Measurements from ENCODE around the gene RAD51B. TPM values are rescaled to one million over a fixed set of nuclear protein-coding genes. Genes with fewer than 3 reads are reported as not detected.

The RAD51B gene
- total RNA-seq, 1 donor from 2014 or later, result 38.6 TPM

- H3K27me3 ChIP-seq (ENCODE audit: control insufficient read depth in 3 of 3, insufficient read depth in 3 of 3, low read length in 3 of 3), result no peaks in the 10 kb centered on the region
- H3K4me3 ChIP-seq (ENCODE audit: low read length in 3 of 3), result no peak overlapping the region
- peak overlapping the region; percentile 52 for H3K27ac ChIP-seq (ENCODE audit: low read depth, low read length)
- H3K9me3 ChIP-seq (ENCODE audit: control insufficient read depth in 3 of 3, low read length in 3 of 3), result no peaks in the 10 kb centered on the region
- H3K9ac ChIP-seq (ENCODE audit: low read depth in 1 of 3, low read length in 3 of 3), result no peak overlapping the region
- peaks cover 30 to 32% (median 31%) of the 10 kb centered on the region in 3 donors for H3K4me1 ChIP-seq (ENCODE audit: control insufficient read depth in 3 of 3, insufficient read depth in 3 of 3, low read length in 3 of 3)
- no peaks in the 10 kb centered on the region for H3K36me3 ChIP-seq (ENCODE audit: control insufficient read depth in 3 of 3, insufficient read depth in 3 of 3, low read length in 3 of 3)
These were observed 690.9 kb downstream of the RAD51B start for GRCh38 chr14:68510201-68511128.

- no peaks in the 10 kb centered on the region for H3K9me3 ChIP-seq (ENCODE audit: control insufficient read depth in 3 of 3, low read length in 3 of 3)
- no peak overlapping the region for H3K9ac ChIP-seq (ENCODE audit: low read depth in 1 of 3, low read length in 3 of 3)
- no peaks in the 10 kb centered on the region for H3K27me3 ChIP-seq (ENCODE audit: control insufficient read depth in 3 of 3, insufficient read depth in 3 of 3, low read length in 3 of 3)
- peak overlapping the region; percentile 52 for H3K27ac ChIP-seq (ENCODE audit: low read depth, low read length)
- peaks cover 24 to 28% (median 25%) of the 10 kb centered on the region in 3 donors for H3K4me1 ChIP-seq (ENCODE audit: control insufficient read depth in 3 of 3, insufficient read depth in 3 of 3, low read length in 3 of 3)
- H3K4me3 ChIP-seq (ENCODE audit: low read length in 3 of 3), result no peak overlapping the region
- H3K36me3 ChIP-seq (ENCODE audit: control insufficient read depth in 3 of 3, insufficient read depth in 3 of 3, low read length in 3 of 3), result no peaks in the 10 kb centered on the region
These were observed 691.8 kb downstream of the RAD51B start for GRCh38 chr14:68511129-68512047.

GRCh38 chr14:68512088-68512487 is 692.5 kb downstream of the RAD51B start:
- Histone ChIP-seq H3K9ac (ENCODE audit: low read depth in 1 of 3, low read length in 3 of 3) (no peak overlapping the region), H3K4me3 (ENCODE audit: low read length in 3 of 3) (no peak overlapping the region), H3K4me1 (ENCODE audit: control insufficient read depth in 3 of 3, insufficient read depth in 3 of 3, low read length in 3 of 3) (peaks cover 20 to 26% (median 22%) of the 10 kb centered on the region in 3 donors), H3K27me3 (ENCODE audit: control insufficient read depth in 3 of 3, insufficient read depth in 3 of 3, low read length in 3 of 3) (no peaks in the 10 kb centered on the region), H3K36me3 (ENCODE audit: control insufficient read depth in 3 of 3, insufficient read depth in 3 of 3, low read length in 3 of 3) (no peaks in the 10 kb centered on the region), H3K9me3 (ENCODE audit: control insufficient read depth in 3 of 3, low read length in 3 of 3) (no peaks in the 10 kb centered on the region), H3K27ac (ENCODE audit: low read depth, low read length) (peak overlapping the region; percentile 28)

- H3K27ac ChIP-seq (ENCODE audit: low read depth, low read length), result no peak overlapping the region
- H3K9ac ChIP-seq (ENCODE audit: low read depth in 1 of 3, low read length in 3 of 3), result no peak overlapping the region
- no peak overlapping the region for H3K4me3 ChIP-seq (ENCODE audit: low read length in 3 of 3)
- H3K36me3 ChIP-seq (ENCODE audit: control insufficient read depth in 3 of 3, insufficient read depth in 3 of 3, low read length in 3 of 3), result no peaks in the 10 kb centered on the region
- no peaks in the 10 kb centered on the region for H3K9me3 ChIP-seq (ENCODE audit: control insufficient read depth in 3 of 3, low read length in 3 of 3)
- H3K27me3 ChIP-seq (ENCODE audit: control insufficient read depth in 3 of 3, insufficient read depth in 3 of 3, low read length in 3 of 3), result no peaks in the 10 kb centered on the region
- peaks cover 23 to 29% (median 24%) of the 10 kb centered on the region in 3 donors for H3K4me1 ChIP-seq (ENCODE audit: control insufficient read depth in 3 of 3, insufficient read depth in 3 of 3, low read length in 3 of 3)
These were observed 693.6 kb downstream of the RAD51B start for GRCh38 chr14:68513137-68513536.

GRCh38 chr14:68513838-68514607 is 694.4 kb downstream of the RAD51B start:
- Histone ChIP-seq H3K9ac (ENCODE audit: low read depth in 1 of 3, low read length in 3 of 3) (no peak overlapping the region), H3K27me3 (ENCODE audit: control insufficient read depth in 3 of 3, insufficient read depth in 3 of 3, low read length in 3 of 3) (no peaks in the 10 kb centered on the region), H3K4me3 (ENCODE audit: low read length in 3 of 3) (no peak overlapping the region), H3K4me1 (ENCODE audit: control insufficient read depth in 3 of 3, insufficient read depth in 3 of 3, low read length in 3 of 3) (peaks cover 29 to 35% (median 30%) of the 10 kb centered on the region in 3 donors), H3K9me3 (ENCODE audit: control insufficient read depth in 3 of 3, low read length in 3 of 3) (no peaks in the 10 kb centered on the region), H3K27ac (ENCODE audit: low read depth, low read length) (no peak overlapping the region), H3K36me3 (ENCODE audit: control insufficient read depth in 3 of 3, insufficient read depth in 3 of 3, low read length in 3 of 3) (no peaks in the 10 kb centered on the region)

- Histone ChIP-seq H3K27me3 (ENCODE audit: control insufficient read depth in 3 of 3, insufficient read depth in 3 of 3, low read length in 3 of 3) (no peaks in the 10 kb centered on the region), H3K9me3 (ENCODE audit: control insufficient read depth in 3 of 3, low read length in 3 of 3) (no peaks in the 10 kb centered on the region), H3K36me3 (ENCODE audit: control insufficient read depth in 3 of 3, insufficient read depth in 3 of 3, low read length in 3 of 3) (no peaks in the 10 kb centered on the region), H3K9ac (ENCODE audit: low read depth in 1 of 3, low read length in 3 of 3) (no peak overlapping the region), H3K4me3 (ENCODE audit: low read length in 3 of 3) (no peak overlapping the region), H3K4me1 (ENCODE audit: control insufficient read depth in 3 of 3, insufficient read depth in 3 of 3, low read length in 3 of 3) (peaks cover 30 to 39% (median 30%) of the 10 kb centered on the region in 3 donors), H3K27ac (ENCODE audit: low read depth, low read length) (no peak overlapping the region)
These were observed 695.1 kb downstream of the RAD51B start for GRCh38 chr14:68514608-68515194.

GRCh38 chr14:68516342-68516741 is 696.8 kb downstream of the RAD51B start:
- no peak overlapping the region for H3K4me3 ChIP-seq (ENCODE audit: low read length in 3 of 3)
- no peaks in the 10 kb centered on the region for H3K9me3 ChIP-seq (ENCODE audit: control insufficient read depth in 3 of 3, low read length in 3 of 3)
- H3K9ac ChIP-seq (ENCODE audit: low read depth in 1 of 3, low read length in 3 of 3), result no peak overlapping the region
- H3K4me1 ChIP-seq (ENCODE audit: control insufficient read depth in 3 of 3, insufficient read depth in 3 of 3, low read length in 3 of 3), result peaks cover 23 to 25% (median 25%) of the 10 kb centered on the region in 3 donors
- H3K27me3 ChIP-seq (ENCODE audit: control insufficient read depth in 3 of 3, insufficient read depth in 3 of 3, low read length in 3 of 3), result no peaks in the 10 kb centered on the region
- H3K27ac ChIP-seq (ENCODE audit: low read depth, low read length), result no peak overlapping the region
- H3K36me3 ChIP-seq (ENCODE audit: control insufficient read depth in 3 of 3, insufficient read depth in 3 of 3, low read length in 3 of 3), result no peaks in the 10 kb centered on the region

- no peak overlapping the region for H3K9ac ChIP-seq (ENCODE audit: low read depth in 1 of 3, low read length in 3 of 3)
- no peaks in the 10 kb centered on the region for H3K27me3 ChIP-seq (ENCODE audit: control insufficient read depth in 3 of 3, insufficient read depth in 3 of 3, low read length in 3 of 3)
- no peaks in the 10 kb centered on the region for H3K36me3 ChIP-seq (ENCODE audit: control insufficient read depth in 3 of 3, insufficient read depth in 3 of 3, low read length in 3 of 3)
- H3K4me3 ChIP-seq (ENCODE audit: low read length in 3 of 3), result no peak overlapping the region
- no peaks in the 10 kb centered on the region for H3K9me3 ChIP-seq (ENCODE audit: control insufficient read depth in 3 of 3, low read length in 3 of 3)
- H3K4me1 ChIP-seq (ENCODE audit: control insufficient read depth in 3 of 3, insufficient read depth in 3 of 3, low read length in 3 of 3), result peaks cover 28 to 37% (median 31%) of the 10 kb centered on the region in 3 donors
- H3K27ac ChIP-seq (ENCODE audit: low read depth, low read length), result peak overlapping the region; percentile 57
These were observed 698.6 kb downstream of the RAD51B start for GRCh38 chr14:68518166-68518565.
